HG03520 (cell line): Measurements from ENCODE around the gene UGT1A5.

Experiments used
- ATAC-seq: cut with Tn5 transposase; IDR thresholded peaks from one replicate; pipeline ENCODE4 v1.9.1; 2021; ENCODE audit warnings: mild to moderate bottlenecking, moderate library complexity; ENCODE audit not compliant: unreplicated experiment

UGT1A5 gene

DNA sequence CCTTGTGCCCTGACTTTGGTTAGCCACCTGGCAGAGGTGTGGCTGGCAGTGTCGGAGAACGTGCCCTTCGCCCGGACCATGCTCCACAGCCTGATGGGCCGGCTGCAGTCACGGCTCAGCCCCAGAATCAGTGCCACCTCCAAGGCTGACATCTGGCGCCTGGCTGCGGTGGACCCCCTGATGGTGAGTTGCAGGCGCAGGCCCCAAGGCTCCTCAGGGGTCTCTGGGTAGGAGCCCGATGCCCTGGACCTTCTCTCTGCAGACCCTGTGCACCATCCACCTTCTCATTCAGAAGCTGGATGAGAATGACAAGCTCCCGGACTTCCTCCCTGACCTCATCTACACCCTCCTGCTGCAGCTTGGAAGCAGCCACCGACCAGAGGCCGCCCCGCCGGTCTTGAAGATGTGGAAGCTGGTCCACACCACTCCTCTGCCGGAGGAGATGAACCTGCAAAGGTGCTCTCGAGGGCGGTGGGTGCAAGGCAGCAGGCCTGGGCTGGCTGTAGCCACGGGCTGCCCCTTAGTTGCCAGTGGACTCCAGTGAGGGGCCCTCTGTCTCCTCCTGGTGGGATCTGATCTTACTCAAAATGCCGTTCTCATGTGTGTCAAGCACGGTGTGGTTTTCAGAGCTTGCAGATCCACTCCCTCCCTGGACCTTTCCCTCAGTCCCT is 109.5 kb downstream of the UGT1A5 start:
- ATAC-seq: no peak
